ENCODE data around the gene MTTP. TPM values are rescaled to one million over a fixed set of nuclear protein-coding genes. Genes with fewer than 3 reads are reported as not detected.

The MTTP gene
- total and polyA plus RNA-seq, 2 donors (not counting 1 experiment from before 2014, with no cell fraction given), result 0.03 to 0.83 TPM

GRCh38 chr4:99649208-99649607 lies 74.6 kb downstream of the MTTP start:
- no peak for DNase-seq (ENCODE audit: low read depth in 2 of 2)
- H3K4me3 ChIP-seq (replicated peaks in 1 of 4; ENCODE audit: control extremely low read depth in 1 of 4, insufficient read depth in 1 of 4, low read depth in 3 of 4, low read length in 4 of 4), result no peak overlapping the region
- H3K9me3 ChIP-seq (ENCODE audit: control insufficient read depth, insufficient read depth, low read depth, low read length), result no peaks in the 10 kb centered on the region
- no peak overlapping the region for H3K9ac ChIP-seq (ENCODE audit: insufficient read depth, low read length)
- H3K79me2 ChIP-seq (ENCODE audit: control insufficient read depth, insufficient read depth, low read length), result no peaks in the 10 kb centered on the region
- H3K36me3 ChIP-seq (ENCODE audit: control insufficient read depth, insufficient read depth, low read length), result no peaks in the 10 kb centered on the region
- no peaks in the 10 kb centered on the region for H3K27me3 ChIP-seq (ENCODE audit: control insufficient read depth, insufficient read depth, low read length)
- no peak overlapping the region for H3K27ac ChIP-seq (ENCODE audit: insufficient read depth, low read length)
- H2AFZ ChIP-seq (ENCODE audit: low read length), result no peak overlapping the region
- no peaks in the 10 kb centered on the region for H4K20me1 ChIP-seq (ENCODE audit: control insufficient read depth, extremely low read depth, insufficient read depth, low read length)
- no peak overlapping the region for H3K4me2 ChIP-seq (ENCODE audit: extremely low read depth, insufficient read depth, low read length)
- no peaks in the 10 kb centered on the region for H3K4me1 ChIP-seq (ENCODE audit: control insufficient read depth, extremely low read depth, insufficient read depth, low read length)
- TF ChIP-seq, protein P1, sequence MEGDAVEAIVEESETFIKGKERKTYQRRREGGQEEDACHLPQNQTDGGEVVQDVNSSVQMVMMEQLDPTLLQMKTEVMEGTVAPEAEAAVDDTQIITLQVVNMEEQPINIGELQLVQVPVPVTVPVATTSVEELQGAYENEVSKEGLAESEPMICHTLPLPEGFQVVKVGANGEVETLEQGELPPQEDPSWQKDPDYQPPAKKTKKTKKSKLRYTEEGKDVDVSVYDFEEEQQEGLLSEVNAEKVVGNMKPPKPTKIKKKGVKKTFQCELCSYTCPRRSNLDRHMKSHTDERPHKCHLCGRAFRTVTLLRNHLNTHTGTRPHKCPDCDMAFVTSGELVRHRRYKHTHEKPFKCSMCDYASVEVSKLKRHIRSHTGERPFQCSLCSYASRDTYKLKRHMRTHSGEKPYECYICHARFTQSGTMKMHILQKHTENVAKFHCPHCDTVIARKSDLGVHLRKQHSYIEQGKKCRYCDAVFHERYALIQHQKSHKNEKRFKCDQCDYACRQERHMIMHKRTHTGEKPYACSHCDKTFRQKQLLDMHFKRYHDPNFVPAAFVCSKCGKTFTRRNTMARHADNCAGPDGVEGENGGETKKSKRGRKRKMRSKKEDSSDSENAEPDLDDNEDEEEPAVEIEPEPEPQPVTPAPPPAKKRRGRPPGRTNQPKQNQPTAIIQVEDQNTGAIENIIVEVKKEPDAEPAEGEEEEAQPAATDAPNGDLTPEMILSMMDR (conservative IDR thresholded peaks at IDR 0.05 in 1 of 2, IDR thresholded peaks at IDR 0.05 in 1 of 2; ENCODE audit: low read depth in 1 of 2, low read length in 2 of 2), result no peak
- TF ChIP-seq EZH2 (IDR thresholded peaks at IDR 0.05; ENCODE audit: low read length, missing control alignments), result no peak

DNA sequence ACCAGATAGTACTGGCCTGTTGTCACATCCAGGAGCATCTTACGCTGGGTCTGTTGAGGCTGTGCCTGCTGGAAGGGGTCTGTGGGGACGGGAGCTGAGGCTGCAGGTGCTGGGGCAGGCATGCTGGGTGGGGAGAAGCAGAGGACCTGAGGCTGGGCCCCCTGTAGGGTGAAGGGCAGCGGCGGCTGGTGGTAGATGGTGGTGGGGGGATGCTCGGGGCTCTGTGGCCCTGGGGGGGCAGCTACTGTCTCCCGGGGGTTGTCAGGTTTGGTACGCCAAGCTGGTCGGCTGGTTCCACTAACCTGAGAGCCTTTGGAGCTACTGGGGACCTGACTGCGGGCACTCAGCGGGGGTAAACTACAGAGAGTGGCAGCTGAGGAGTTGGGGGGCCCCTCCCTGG lies 75.2 kb downstream of the MTTP start:
- H2AFZ ChIP-seq (ENCODE audit: low read length), result no peak overlapping the region
- no peak overlapping the region for H3K9ac ChIP-seq (ENCODE audit: insufficient read depth, low read length)
- TF ChIP-seq, protein P1 (conservative IDR thresholded peaks at IDR 0.05 in 1 of 2, IDR thresholded peaks at IDR 0.05 in 1 of 2; ENCODE audit: low read depth in 1 of 2, low read length in 2 of 2), result no peak
- no peak for TF ChIP-seq EZH2 (IDR thresholded peaks at IDR 0.05; ENCODE audit: low read length, missing control alignments)
- no peaks in the 10 kb centered on the region for H3K4me1 ChIP-seq (ENCODE audit: control insufficient read depth, extremely low read depth, insufficient read depth, low read length)
- no peaks in the 10 kb centered on the region for H3K27me3 ChIP-seq (ENCODE audit: control insufficient read depth, insufficient read depth, low read length)
- no peaks in the 10 kb centered on the region for H3K36me3 ChIP-seq (ENCODE audit: control insufficient read depth, insufficient read depth, low read length)
- H3K79me2 ChIP-seq (ENCODE audit: control insufficient read depth, insufficient read depth, low read length), result no peaks in the 10 kb centered on the region
- no peak overlapping the region for H3K27ac ChIP-seq (ENCODE audit: insufficient read depth, low read length)
- no peaks in the 10 kb centered on the region for H3K9me3 ChIP-seq (ENCODE audit: control insufficient read depth, insufficient read depth, low read depth, low read length)
- no peak overlapping the region for H3K4me2 ChIP-seq (ENCODE audit: extremely low read depth, insufficient read depth, low read length)
- DNase-seq (ENCODE audit: low read depth in 2 of 2), result no peak
- no peak overlapping the region for H3K4me3 ChIP-seq (replicated peaks in 1 of 4; ENCODE audit: control extremely low read depth in 1 of 4, insufficient read depth in 1 of 4, low read depth in 3 of 4, low read length in 4 of 4)
- no peaks in the 10 kb centered on the region for H4K20me1 ChIP-seq (ENCODE audit: control insufficient read depth, extremely low read depth, insufficient read depth, low read length)

DNA sequence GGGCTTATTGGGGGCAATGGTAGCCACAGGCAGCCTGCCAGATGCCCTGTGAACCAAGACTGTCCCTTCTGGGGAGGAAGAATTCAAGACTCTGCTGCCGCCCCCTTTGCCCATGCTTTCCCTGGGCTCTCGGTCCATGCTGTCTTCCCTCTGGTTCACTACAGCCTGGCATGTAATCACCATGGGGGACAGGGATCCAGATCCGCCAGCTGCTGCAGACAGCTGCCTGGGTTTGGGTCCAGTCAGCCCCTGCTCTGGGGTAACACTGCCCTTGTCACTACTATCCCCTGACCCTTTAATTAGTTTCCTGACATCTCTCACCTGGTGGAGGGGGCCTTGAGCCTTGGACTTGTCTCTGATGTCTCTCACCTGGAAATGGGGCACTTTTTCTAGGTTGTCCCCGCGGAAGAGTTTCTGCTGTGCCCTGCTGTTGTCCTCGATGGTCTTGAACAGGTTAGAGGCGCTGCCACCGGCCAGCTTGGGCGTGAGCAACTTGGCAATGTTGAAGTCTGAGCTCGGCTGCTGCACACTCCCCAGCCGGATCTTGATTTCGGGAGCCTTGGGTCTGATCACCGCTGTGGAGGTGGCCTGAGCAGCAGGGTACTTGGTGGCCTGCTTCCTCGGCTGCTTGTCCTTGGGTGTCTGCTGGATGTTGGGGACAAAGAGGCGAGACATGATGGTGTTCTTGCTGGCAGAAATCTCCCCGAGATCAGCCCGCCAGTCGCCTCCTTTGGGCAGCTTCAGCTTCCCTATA lies 76.6 kb downstream of the MTTP start:
- Histone ChIP-seq H3K9ac (ENCODE audit: insufficient read depth, low read length) (no peak overlapping the region), H2AFZ (ENCODE audit: low read length) (no peak overlapping the region), H3K27me3 (ENCODE audit: control insufficient read depth, insufficient read depth, low read length) (no peaks in the 10 kb centered on the region), H3K36me3 (ENCODE audit: control insufficient read depth, insufficient read depth, low read length) (no peaks in the 10 kb centered on the region), H4K20me1 (ENCODE audit: control insufficient read depth, extremely low read depth, insufficient read depth, low read length) (no peaks in the 10 kb centered on the region), H3K79me2 (ENCODE audit: control insufficient read depth, insufficient read depth, low read length) (no peaks in the 10 kb centered on the region), H3K4me3 (replicated peaks in 1 of 4; ENCODE audit: control extremely low read depth in 1 of 4, insufficient read depth in 1 of 4, low read depth in 3 of 4, low read length in 4 of 4) (no peak overlapping the region), H3K27ac (ENCODE audit: insufficient read depth, low read length) (no peak overlapping the region), H3K4me2 (ENCODE audit: extremely low read depth, insufficient read depth, low read length) (no peak overlapping the region), H3K4me1 (ENCODE audit: control insufficient read depth, extremely low read depth, insufficient read depth, low read length) (no peaks in the 10 kb centered on the region), H3K9me3 (ENCODE audit: control insufficient read depth, insufficient read depth, low read depth, low read length) (no peaks in the 10 kb centered on the region)
- no peak for DNase-seq (ENCODE audit: low read depth in 2 of 2)
- no peak for TF ChIP-seq EZH2 (IDR thresholded peaks at IDR 0.05; ENCODE audit: low read length, missing control alignments)
- TF ChIP-seq, protein P1 (conservative IDR thresholded peaks at IDR 0.05 in 1 of 2, IDR thresholded peaks at IDR 0.05 in 1 of 2; ENCODE audit: low read depth in 1 of 2, low read length in 2 of 2), result no peak
